Trophoblast cell (in vitro differentiated cells and primary cell): ENCODE measurements around the gene HECTD4.

Source experiments
- DNase-seq, 2 donors: peaks; one replicate each; pipeline ENCODE4 v3.0.0-alpha.2; 2016
- H2AFZ ChIP-seq: 2 replicates; pipeline ENCODE4 v1.6.1; 2013; ENCODE audit warnings: low read length, moderate library complexity, mild to moderate bottlenecking; ENCODE audit not compliant: insufficient read depth, poor library complexity
- H2AK5ac ChIP-seq: 2 replicates; pipeline ENCODE4 v1.6.1; 2013; ENCODE audit warnings: mild to moderate bottlenecking, low read length
- H2BK120ac ChIP-seq: 2 replicates; pipeline ENCODE4 v1.6.1; 2013; ENCODE audit warnings: low read length, mild to moderate bottlenecking, moderate library complexity; ENCODE audit not compliant: insufficient read depth, poor library complexity
- H2BK12ac ChIP-seq: 2 replicates; pipeline ENCODE4 v1.6.1; 2013; ENCODE audit warnings: mild to moderate bottlenecking, low read length, moderate library complexity
- H2BK5ac ChIP-seq: 2 replicates; pipeline ENCODE4 v1.6.1; 2013; ENCODE audit warnings: low read length, low read depth, moderate library complexity, mild to moderate bottlenecking; ENCODE audit not compliant: poor library complexity
- H3K14ac ChIP-seq: 2 replicates; pipeline ENCODE4 v1.6.1; 2013; ENCODE audit warnings: mild to moderate bottlenecking, low read length
- H3K18ac ChIP-seq: 2 replicates; pipeline ENCODE4 v1.6.1; 2013; ENCODE audit warnings: mild to moderate bottlenecking, low read length
- H3K23ac ChIP-seq: 2 replicates; pipeline ENCODE4 v1.6.1; 2013; ENCODE audit warnings: low read length
- H3K27ac ChIP-seq: 2 replicates; pipeline ENCODE4 v1.5.1; 2013; ENCODE audit warnings: low read depth, mild to moderate bottlenecking, inconsistent platforms, low read length, moderate library complexity
- H3K27me3 ChIP-seq: 2 replicates; pipeline ENCODE4 v1.6.1; 2013; ENCODE audit warnings: inconsistent platforms, mild to moderate bottlenecking, low read length, moderate library complexity; ENCODE audit not compliant: insufficient read depth
- H3K36me3 ChIP-seq, 2 experiments: 1 replicate in 1 of 2; 2 replicates in 1 of 2; pipeline ENCODE4 v1.6.1; 2013; ENCODE audit warnings: low read length in 2 of 2, mild to moderate bottlenecking in 2 of 2, moderate library complexity in 1 of 2; ENCODE audit not compliant: insufficient read depth in 2 of 2, control insufficient read depth in 1 of 2
- H3K4ac ChIP-seq: 2 replicates; pipeline ENCODE4 v1.6.1; 2013; ENCODE audit warnings: low read depth, mild to moderate bottlenecking, low read length, moderate library complexity
- H3K4me1 ChIP-seq, 2 experiments: 1 replicate in 1 of 2; 2 replicates in 1 of 2; pipeline ENCODE4 v1.6.1; 2013; ENCODE audit warnings: low read length in 2 of 2, mild to moderate bottlenecking in 2 of 2, moderate library complexity in 1 of 2; ENCODE audit not compliant: insufficient read depth in 2 of 2, control insufficient read depth in 1 of 2
- H3K4me2 ChIP-seq: 2 replicates; pipeline ENCODE4 v1.6.1; 2013; ENCODE audit warnings: inconsistent platforms, mild to moderate bottlenecking, low read length, moderate library complexity
- H3K4me3 ChIP-seq: 2 replicates; pipeline ENCODE4 v1.5.1; 2013; ENCODE audit warnings: mild to moderate bottlenecking, low read depth, low read length, inconsistent platforms
- H3K79me1 ChIP-seq: one replicate; pipeline ENCODE4 v1.6.1; 2013; ENCODE audit warnings: low read length
- H3K79me2 ChIP-seq: 2 replicates; pipeline ENCODE4 v1.6.1; 2013; ENCODE audit warnings: low read length, mild to moderate bottlenecking; ENCODE audit not compliant: control insufficient read depth, insufficient read depth, poor library complexity
- H3K9ac ChIP-seq: 2 replicates; pipeline ENCODE4 v1.6.1; 2013; ENCODE audit warnings: mild to moderate bottlenecking, low read length
- H3K9me3 ChIP-seq: 2 replicates; pipeline ENCODE4 v1.6.1; 2013; ENCODE audit warnings: low read depth, mild to moderate bottlenecking, control low read depth, inconsistent platforms, low read length; ENCODE audit not compliant: insufficient read depth
- H4K12ac ChIP-seq: 2 replicates; pipeline ENCODE4 v1.6.1; 2013; ENCODE audit warnings: low read depth, mild to moderate bottlenecking, low read length, moderate library complexity
- H4K8ac ChIP-seq: 2 replicates; pipeline ENCODE4 v1.6.1; 2013; ENCODE audit warnings: low read depth, mild to moderate bottlenecking, low read length, moderate library complexity
- H4K91ac ChIP-seq: one replicate; pipeline ENCODE4 v1.6.1; 2013; ENCODE audit warnings: low read depth, mild to moderate bottlenecking, low read length, moderate library complexity
- WGBS: extraction: QIAGEN DNeasy Blood & Tissue Kit; methylation state at CpG from one replicate; pipeline ENCODE4 v1.1.7; 2013; ENCODE audit warnings: missing lambda C conversion rate; ENCODE audit not compliant: insufficient read length, insufficient coverage; ENCODE audit errors: extremely low coverage; 5-methylcytosine and 5-hydroxymethylcytosine counted together

Gene HECTD4

GRCh38 chr12:112179341-112179740 is 202.9 kb downstream of the HECTD4 start:
- no peak overlapping the region for H2AFZ ChIP-seq
- H3K27ac ChIP-seq = no peak overlapping the region
- no peak overlapping the region for H4K12ac ChIP-seq
- H3K9me3 ChIP-seq = no peaks in the 10 kb centered on the region
- no peak overlapping the region for H2BK120ac ChIP-seq
- no peak overlapping the region for H2BK5ac ChIP-seq
- no peak overlapping the region for H3K14ac ChIP-seq
- no peak overlapping the region for H4K91ac ChIP-seq
- no peak overlapping the region for H4K8ac ChIP-seq
- DNase-seq = no peak
- H3K4me2 ChIP-seq = no peak overlapping the region
- H3K9ac ChIP-seq = no peak overlapping the region
- H3K79me2 ChIP-seq = no peaks in the 10 kb centered on the region
- H3K27me3 ChIP-seq = no peaks in the 10 kb centered on the region
- H3K23ac ChIP-seq = no peak overlapping the region
- no CpG with 5 or more reads among the region's 11 CpGs for WGBS
- no peak overlapping the region for H2AK5ac ChIP-seq
- no peak overlapping the region for H3K18ac ChIP-seq
- no peak overlapping the region for H2BK12ac ChIP-seq
- no peak overlapping the region for H3K4ac ChIP-seq
- H3K4me3 ChIP-seq = no peak overlapping the region
- H3K4me1 ChIP-seq = no peaks in the 10 kb centered on the region
- H3K79me1 ChIP-seq = no peaks in the 10 kb centered on the region
- peaks cover 33 to 36% of the 10 kb centered on the region in 2 experiments for H3K36me3 ChIP-seq

GRCh38 chr12:112178796-112179195 is 203.4 kb downstream of the HECTD4 start:
- Histone ChIP-seq H4K8ac (no peak overlapping the region), H3K9me3 (no peaks in the 10 kb centered on the region), H3K18ac (no peak overlapping the region), H3K79me2 (no peaks in the 10 kb centered on the region), H4K91ac (no peak overlapping the region), H2BK12ac (no peak overlapping the region), H3K23ac (no peak overlapping the region), H2AK5ac (no peak overlapping the region), H3K4me1 (no peaks in the 10 kb centered on the region), H3K79me1 (no peaks in the 10 kb centered on the region), H3K4me3 (no peak overlapping the region), H2BK120ac (no peak overlapping the region), H3K14ac (no peak overlapping the region), H3K9ac (no peak overlapping the region), H3K27ac (no peak overlapping the region), H2AFZ (no peak overlapping the region), H3K4ac (no peak overlapping the region), H3K36me3 (peaks cover 30 to 32% of the 10 kb centered on the region in 2 experiments), H3K27me3 (no peaks in the 10 kb centered on the region), H2BK5ac (no peak overlapping the region), H4K12ac (no peak overlapping the region), H3K4me2 (no peak overlapping the region)
- DNase-seq = no peak
- WGBS = no CpG with 5 or more reads among the region's 15 CpGs

- Histone ChIP-seq H3K4me2 (no peak overlapping the region), H3K27me3 (no peaks in the 10 kb centered on the region), H4K8ac (no peak overlapping the region), H3K14ac (no peak overlapping the region), H2AFZ (no peak overlapping the region), H2BK120ac (no peak overlapping the region), H3K79me2 (no peaks in the 10 kb centered on the region), H3K18ac (no peak overlapping the region), H3K79me1 (no peaks in the 10 kb centered on the region), H3K36me3 (peaks cover 38 to 40% of the 10 kb centered on the region in 2 experiments), H4K91ac (no peak overlapping the region), H3K9ac (no peak overlapping the region), H3K4me3 (no peak overlapping the region), H3K23ac (no peak overlapping the region), H2BK5ac (no peak overlapping the region), H3K4ac (no peak overlapping the region), H3K4me1 (no peaks in the 10 kb centered on the region), H3K9me3 (no peaks in the 10 kb centered on the region), H4K12ac (no peak overlapping the region), H2AK5ac (no peak overlapping the region), H2BK12ac (no peak overlapping the region), H3K27ac (no peak overlapping the region)
- no CpG with 5 or more reads among the region's 11 CpGs for WGBS
- DNase-seq = no peak
Observed at GRCh38 chr12:112176321-112177010, 205.8 kb downstream of the HECTD4 start.

GRCh38 chr12:112175361-112176155 is 206.7 kb downstream of the HECTD4 start:
- H3K79me1 ChIP-seq = no peaks in the 10 kb centered on the region
- H3K79me2 ChIP-seq = no peaks in the 10 kb centered on the region
- no peak overlapping the region for H2BK5ac ChIP-seq
- no peaks in the 10 kb centered on the region for H3K9me3 ChIP-seq
- H3K27me3 ChIP-seq = no peaks in the 10 kb centered on the region
- H3K36me3 ChIP-seq = peaks cover 42 to 46% of the 10 kb centered on the region in 2 experiments
- no peak overlapping the region for H3K18ac ChIP-seq
- H3K4me2 ChIP-seq = no peak overlapping the region
- H4K12ac ChIP-seq = no peak overlapping the region
- H2BK12ac ChIP-seq = no peak overlapping the region
- no peak overlapping the region for H3K4ac ChIP-seq
- no peak overlapping the region for H3K4me3 ChIP-seq
- H2AFZ ChIP-seq = no peak overlapping the region
- H3K27ac ChIP-seq = no peak overlapping the region
- H3K4me1 ChIP-seq = no peaks in the 10 kb centered on the region
- no peak overlapping the region for H3K9ac ChIP-seq
- H4K8ac ChIP-seq = no peak overlapping the region
- no peak overlapping the region for H3K23ac ChIP-seq
- H3K14ac ChIP-seq = no peak overlapping the region
- H2BK120ac ChIP-seq = no peak overlapping the region
- DNase-seq = peak; percentile 94 to 95
- WGBS = no CpG with 5 or more reads among the region's 20 CpGs
- H4K91ac ChIP-seq = no peak overlapping the region
- no peak overlapping the region for H2AK5ac ChIP-seq
